Nephron (organoid): ENCODE measurements around the gene FAM228A.

ENCODE experiments used
- H3K27ac Mint-ChIP-seq, 3 experiments: 2 replicates each; pipeline ENCODE4 v1.8.0; 2020; ENCODE audit warnings: mixed read lengths in 3 of 3, mild to moderate bottlenecking in 2 of 3, moderate library complexity in 1 of 3
- H3K27me3 Mint-ChIP-seq: 2 replicates; pipeline ENCODE4 v1.8.0; 2021; ENCODE audit warnings: low read depth, mild to moderate bottlenecking, moderate library complexity, mixed read lengths
- H3K36me3 Mint-ChIP-seq: 2 replicates; pipeline ENCODE4 v1.8.0; 2020; ENCODE audit warnings: low read depth, mixed read lengths
- H3K4me1 Mint-ChIP-seq: 2 replicates; pipeline ENCODE4 v1.8.0; 2020; ENCODE audit warnings: mixed read lengths
- H3K4me3 Mint-ChIP-seq, 3 experiments: 2 replicates each; pipeline ENCODE4 v1.8.0; 2020; ENCODE audit warnings: mild to moderate bottlenecking in 3 of 3, mixed read lengths in 3 of 3, moderate library complexity in 2 of 3
- H3K9me3 Mint-ChIP-seq: 2 replicates; pipeline ENCODE4 v1.8.0; 2020; ENCODE audit warnings: mixed read lengths
- TF ChIP-seq, protein P1 (sequence below), 3 experiments: fragments of 200-600 bp; sonication (generic); IDR thresholded peaks; one replicate each; pipeline ENCODE4 v1.5.0; 2021; ENCODE audit warnings: antibody characterized with exemption in 3 of 3; ENCODE audit not compliant: unreplicated experiment in 3 of 3

FAM228A gene

DNA sequence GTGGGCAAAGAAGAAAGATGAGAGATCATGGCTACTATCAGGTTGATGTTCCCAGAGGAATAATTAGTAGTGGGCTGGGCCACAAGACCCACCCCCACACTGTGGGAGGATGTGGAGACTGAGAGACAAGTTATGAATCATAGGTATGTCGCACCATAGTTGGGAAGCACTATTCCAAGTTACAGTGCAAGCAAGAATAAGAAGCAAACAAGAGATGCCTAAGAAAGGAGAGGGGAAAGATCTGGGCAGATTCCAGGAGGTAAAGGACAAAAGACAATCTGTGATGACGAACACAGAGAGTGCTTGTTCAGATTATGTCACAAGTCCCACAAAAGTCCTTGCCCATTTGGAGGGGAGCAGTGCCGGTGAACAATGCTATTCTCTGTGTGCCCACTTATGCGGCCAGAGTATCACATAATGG lies 56.6 kb downstream of the FAM228A start:
- TF ChIP-seq, protein P1, sequence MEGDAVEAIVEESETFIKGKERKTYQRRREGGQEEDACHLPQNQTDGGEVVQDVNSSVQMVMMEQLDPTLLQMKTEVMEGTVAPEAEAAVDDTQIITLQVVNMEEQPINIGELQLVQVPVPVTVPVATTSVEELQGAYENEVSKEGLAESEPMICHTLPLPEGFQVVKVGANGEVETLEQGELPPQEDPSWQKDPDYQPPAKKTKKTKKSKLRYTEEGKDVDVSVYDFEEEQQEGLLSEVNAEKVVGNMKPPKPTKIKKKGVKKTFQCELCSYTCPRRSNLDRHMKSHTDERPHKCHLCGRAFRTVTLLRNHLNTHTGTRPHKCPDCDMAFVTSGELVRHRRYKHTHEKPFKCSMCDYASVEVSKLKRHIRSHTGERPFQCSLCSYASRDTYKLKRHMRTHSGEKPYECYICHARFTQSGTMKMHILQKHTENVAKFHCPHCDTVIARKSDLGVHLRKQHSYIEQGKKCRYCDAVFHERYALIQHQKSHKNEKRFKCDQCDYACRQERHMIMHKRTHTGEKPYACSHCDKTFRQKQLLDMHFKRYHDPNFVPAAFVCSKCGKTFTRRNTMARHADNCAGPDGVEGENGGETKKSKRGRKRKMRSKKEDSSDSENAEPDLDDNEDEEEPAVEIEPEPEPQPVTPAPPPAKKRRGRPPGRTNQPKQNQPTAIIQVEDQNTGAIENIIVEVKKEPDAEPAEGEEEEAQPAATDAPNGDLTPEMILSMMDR (IDR thresholded peaks at IDR 0.05; ENCODE audit: unreplicated experiment in 3 of 3), result no peak
- Mint-ChIP-seq H3K9me3 (no peaks in the 10 kb centered on the region), H3K27me3 (no peaks in the 10 kb centered on the region), H3K27ac (no peak overlapping the region), H3K36me3 (no peaks in the 10 kb centered on the region), H3K4me3 (no peak overlapping the region), H3K4me1 (no peaks in the 10 kb centered on the region)

DNA sequence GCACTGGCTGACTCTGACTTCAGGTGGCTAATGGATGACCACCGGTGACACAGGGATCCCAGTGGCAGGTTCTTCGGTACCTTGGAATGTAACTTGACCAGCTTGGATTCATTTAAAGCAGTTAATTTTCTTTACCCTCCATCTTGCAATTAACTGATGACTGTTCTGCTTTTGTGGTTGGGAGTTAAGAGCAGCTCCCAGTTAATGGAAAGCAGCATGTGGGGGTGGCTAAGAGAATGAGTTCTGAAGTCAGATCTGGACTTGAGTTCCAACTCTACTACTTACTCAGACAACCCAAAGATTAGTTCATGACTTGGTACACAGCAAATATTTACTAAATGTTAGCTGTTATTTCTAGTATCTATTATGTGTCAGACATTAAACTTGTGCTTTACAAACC lies 58.5 kb downstream of the FAM228A start:
- Mint-ChIP-seq H3K9me3 (no peaks in the 10 kb centered on the region), H3K4me1 (no peaks in the 10 kb centered on the region), H3K4me3 (no peak overlapping the region), H3K27me3 (no peaks in the 10 kb centered on the region), H3K36me3 (peaks cover 4% of the 10 kb centered on the region), H3K27ac (peak overlapping the region in 1 of 3 experiments; percentile 52)
- TF ChIP-seq, protein P1 (IDR thresholded peaks at IDR 0.05; ENCODE audit: unreplicated experiment in 3 of 3), result no peak

DNA sequence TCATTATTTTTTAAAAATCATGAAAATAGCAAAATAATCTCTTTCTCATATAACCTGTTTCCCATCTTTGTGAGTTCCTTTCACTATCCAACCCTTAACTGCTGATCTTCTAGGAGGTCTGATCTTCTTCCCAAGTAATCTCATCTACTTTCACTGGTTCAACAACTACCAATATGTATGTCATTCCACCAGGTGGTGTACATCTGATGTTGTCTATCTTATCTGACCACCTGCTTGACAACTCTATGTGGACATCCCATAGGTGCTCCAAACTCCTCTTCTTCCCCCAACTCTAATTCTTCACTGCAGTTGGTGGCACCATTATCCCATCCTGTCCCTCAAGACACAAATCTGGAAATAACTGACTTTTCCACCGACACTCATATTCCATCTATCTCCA lies 62.5 kb downstream of the FAM228A start:
- no peaks in the 10 kb centered on the region for H3K4me1 Mint-ChIP-seq
- H3K36me3 Mint-ChIP-seq, result peaks cover 8% of the 10 kb centered on the region
- no peaks in the 10 kb centered on the region for H3K27me3 Mint-ChIP-seq
- no peaks in the 10 kb centered on the region for H3K9me3 Mint-ChIP-seq
- TF ChIP-seq, protein P1 (IDR thresholded peaks at IDR 0.05; ENCODE audit: unreplicated experiment in 3 of 3), result no peak
- no peak overlapping the region for H3K27ac Mint-ChIP-seq
- no peak overlapping the region for H3K4me3 Mint-ChIP-seq

DNA sequence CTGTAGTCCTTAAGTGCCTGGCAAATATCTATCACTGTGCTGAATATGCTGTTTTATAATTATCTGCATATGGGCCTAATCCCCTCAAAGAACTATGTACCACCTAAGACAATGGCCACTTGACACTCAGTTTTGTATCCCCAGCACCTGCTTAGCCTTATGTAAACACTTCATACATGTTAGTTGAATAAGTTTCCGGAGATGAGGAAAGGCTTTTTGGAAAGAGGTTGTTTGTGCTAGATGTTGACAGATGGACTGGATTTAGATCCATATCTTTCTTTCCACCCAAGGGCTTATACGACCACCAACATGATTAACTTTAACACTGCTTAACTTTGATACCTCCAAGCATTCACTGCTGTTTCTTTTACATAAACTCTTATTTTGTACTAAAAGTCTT lies 63.3 kb downstream of the FAM228A start:
- Mint-ChIP-seq H3K4me3 (no peak overlapping the region), H3K9me3 (no peaks in the 10 kb centered on the region), H3K27ac (no peak overlapping the region), H3K36me3 (peaks cover 11% of the 10 kb centered on the region), H3K27me3 (no peaks in the 10 kb centered on the region), H3K4me1 (no peaks in the 10 kb centered on the region)
- TF ChIP-seq, protein P1 (IDR thresholded peaks at IDR 0.05; ENCODE audit: unreplicated experiment in 3 of 3), result no peak

DNA sequence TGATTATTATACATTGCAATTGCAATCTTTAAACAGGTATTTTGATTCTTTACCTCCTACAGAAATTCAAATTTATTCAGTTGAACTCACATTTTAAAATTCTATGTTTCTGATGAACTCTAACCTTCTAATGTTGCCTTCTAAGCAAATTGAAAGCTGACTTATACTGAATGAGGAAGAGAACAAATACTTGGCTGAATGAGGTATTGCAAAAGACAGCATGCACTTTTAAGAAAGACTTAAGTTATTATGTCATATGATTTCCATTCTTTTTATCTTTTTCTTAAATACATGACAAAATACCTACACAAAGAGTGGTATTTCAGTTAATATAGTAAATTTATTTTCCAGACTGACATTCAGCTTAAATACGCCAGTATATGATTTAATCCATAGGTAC lies 64.7 kb downstream of the FAM228A start:
- no peak overlapping the region for H3K4me3 Mint-ChIP-seq

More for the DNA sequence above, 64.7 kb downstream of the FAM228A start:
- TF ChIP-seq, protein P1 (IDR thresholded peaks at IDR 0.05; ENCODE audit: unreplicated experiment in 3 of 3), result no peak
- no peaks in the 10 kb centered on the region for H3K4me1 Mint-ChIP-seq
- H3K27me3 Mint-ChIP-seq, result no peaks in the 10 kb centered on the region
- peaks cover 18% of the 10 kb centered on the region for H3K36me3 Mint-ChIP-seq
- no peaks in the 10 kb centered on the region for H3K9me3 Mint-ChIP-seq
- no peak overlapping the region for H3K27ac Mint-ChIP-seq
